ENCODE data around the gene L3HYPDH.

L3HYPDH gene

DNA sequence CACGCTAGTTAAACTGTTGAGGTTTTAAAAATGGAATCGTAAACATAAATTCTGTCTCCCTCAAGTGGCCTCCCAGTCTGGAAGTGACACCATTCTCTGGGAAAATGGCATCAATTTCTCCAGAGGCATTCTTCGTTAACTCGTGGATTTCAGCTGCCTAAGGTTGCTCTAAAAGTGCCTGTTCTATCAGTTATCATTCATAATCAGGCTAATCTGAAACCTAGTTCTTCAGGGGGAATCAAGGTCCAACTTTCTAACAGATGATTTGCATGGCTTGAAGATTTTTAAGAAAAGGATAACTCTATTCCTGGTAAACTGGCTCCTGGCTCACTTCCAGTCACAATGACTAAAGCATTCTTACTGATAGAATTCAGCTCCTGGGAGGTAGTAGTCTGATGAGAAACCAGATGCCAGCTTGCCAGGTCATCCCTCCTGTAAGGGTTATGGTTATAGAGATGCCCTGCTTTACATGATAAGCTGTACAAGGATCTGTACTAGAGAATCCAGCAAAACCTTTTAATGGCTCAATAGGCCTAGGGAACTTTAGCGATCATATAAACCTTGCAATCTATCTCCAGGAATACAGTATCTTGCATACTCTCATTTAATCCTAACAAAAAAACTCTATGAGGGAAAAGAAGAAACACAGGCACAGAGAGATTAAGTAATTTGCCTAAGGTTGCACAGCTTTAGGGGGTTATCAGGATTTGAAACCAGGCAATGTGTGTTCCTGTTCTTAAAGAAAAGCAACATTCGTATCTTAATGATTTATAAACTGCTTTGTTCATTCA lies 1.5 kb downstream of the L3HYPDH start:
- in situ Hi-C loops (cut with HindIII; ENCODE audit: low sequenced_read_pairs), result no loop called here
- H3K4me3 ChIP-seq (ENCODE audit: low read depth, low read length), result peak overlapping the region; percentile 88
- peak; percentile 88 for DNase-seq (ENCODE audit: low read depth, low spot score)
- TF ChIP-seq, protein P1, sequence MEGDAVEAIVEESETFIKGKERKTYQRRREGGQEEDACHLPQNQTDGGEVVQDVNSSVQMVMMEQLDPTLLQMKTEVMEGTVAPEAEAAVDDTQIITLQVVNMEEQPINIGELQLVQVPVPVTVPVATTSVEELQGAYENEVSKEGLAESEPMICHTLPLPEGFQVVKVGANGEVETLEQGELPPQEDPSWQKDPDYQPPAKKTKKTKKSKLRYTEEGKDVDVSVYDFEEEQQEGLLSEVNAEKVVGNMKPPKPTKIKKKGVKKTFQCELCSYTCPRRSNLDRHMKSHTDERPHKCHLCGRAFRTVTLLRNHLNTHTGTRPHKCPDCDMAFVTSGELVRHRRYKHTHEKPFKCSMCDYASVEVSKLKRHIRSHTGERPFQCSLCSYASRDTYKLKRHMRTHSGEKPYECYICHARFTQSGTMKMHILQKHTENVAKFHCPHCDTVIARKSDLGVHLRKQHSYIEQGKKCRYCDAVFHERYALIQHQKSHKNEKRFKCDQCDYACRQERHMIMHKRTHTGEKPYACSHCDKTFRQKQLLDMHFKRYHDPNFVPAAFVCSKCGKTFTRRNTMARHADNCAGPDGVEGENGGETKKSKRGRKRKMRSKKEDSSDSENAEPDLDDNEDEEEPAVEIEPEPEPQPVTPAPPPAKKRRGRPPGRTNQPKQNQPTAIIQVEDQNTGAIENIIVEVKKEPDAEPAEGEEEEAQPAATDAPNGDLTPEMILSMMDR (IDR thresholded peaks at IDR 0.05; ENCODE audit: low read depth, low read length), result no peak

DNA sequence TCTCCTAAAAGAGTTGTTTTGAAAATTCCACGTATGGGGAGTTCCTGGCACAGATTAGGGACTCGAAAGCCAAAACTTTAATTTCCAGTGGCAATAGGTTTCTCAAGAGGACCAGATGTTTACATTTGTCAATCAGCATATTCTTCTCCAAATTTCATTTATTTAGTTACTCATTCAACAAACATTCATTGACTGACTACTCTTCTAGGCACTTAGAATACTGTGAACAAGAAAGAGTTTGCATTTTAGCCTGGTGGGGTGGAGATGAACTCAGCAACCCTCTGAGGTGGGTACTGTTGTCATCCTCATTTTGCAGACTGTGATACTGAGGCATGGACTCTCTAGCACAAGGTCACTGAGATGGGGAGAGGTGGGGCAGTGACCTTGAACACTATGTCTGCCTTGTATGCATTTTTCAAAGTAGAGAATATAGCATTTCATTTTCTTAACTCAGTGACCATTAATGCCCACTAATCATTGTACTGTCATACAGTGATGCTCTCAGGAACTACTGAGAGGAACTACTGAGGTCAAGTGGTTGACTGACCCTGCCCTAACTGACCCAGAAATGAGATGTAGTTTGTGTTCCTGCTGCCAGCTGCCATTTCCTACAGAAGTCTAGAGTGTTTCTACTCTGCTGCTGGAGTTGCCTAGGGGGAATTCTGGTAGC lies 2.2 kb downstream of the L3HYPDH start:
- H3K4me3 ChIP-seq (ENCODE audit: low read depth, low read length), result peak overlapping the region; percentile 88
- DNase-seq (ENCODE audit: low read depth, low spot score), result peak; percentile 26
- TF ChIP-seq, protein P1 (IDR thresholded peaks at IDR 0.05; ENCODE audit: low read depth, low read length), result no peak
- in situ Hi-C loops (cut with HindIII; ENCODE audit: low sequenced_read_pairs), result no loop called here

DNA sequence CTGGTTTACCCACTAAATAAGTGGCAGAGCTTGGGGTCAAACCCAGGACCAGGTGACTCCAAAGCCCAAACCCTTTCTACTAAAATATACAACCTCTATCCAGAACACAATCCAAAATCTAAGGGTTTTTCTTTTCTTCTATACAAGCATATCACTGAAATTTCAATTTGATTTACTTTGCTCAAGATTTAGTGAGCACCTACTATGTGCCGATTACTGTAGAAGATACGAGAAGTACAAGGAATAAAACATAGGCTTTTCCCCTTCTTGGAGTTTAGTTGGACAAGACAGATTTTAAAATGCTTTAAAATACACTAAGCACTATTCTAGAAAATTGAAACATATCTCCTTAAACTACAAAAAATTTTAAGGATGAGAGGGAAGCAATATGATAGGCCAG lies 2.8 kb downstream of the L3HYPDH start:
- no peak for DNase-seq (ENCODE audit: low read depth, low spot score)
- no peak overlapping the region for H3K4me3 ChIP-seq (ENCODE audit: low read depth, low read length)
- in situ Hi-C loops (cut with HindIII; ENCODE audit: low sequenced_read_pairs), result no loop called here
- TF ChIP-seq, protein P1 (IDR thresholded peaks at IDR 0.05; ENCODE audit: low read depth, low read length), result no peak

DNA sequence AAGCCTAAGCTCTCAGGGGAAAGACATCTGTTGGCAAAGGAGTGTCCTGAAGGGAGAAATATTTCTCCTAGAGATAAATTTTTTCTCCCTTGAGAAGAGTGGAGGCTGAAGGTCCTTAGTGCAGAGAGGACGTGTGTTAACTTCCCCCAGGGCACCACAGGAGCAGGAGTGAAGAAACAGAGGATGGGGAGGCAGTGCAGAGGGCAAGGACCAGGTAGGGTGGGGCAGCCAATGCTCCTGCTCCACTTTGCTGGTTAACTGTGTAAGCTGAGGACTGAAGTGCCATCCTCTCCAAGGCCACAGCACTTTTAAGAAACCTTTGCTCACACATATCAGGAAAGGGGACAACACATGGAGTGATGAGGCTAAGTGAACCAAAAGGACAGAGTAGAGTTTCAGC lies 4.0 kb downstream of the L3HYPDH start:
- TF ChIP-seq, protein P1 (IDR thresholded peaks at IDR 0.05; ENCODE audit: low read depth, low read length), result no peak
- no peak for DNase-seq (ENCODE audit: low read depth, low spot score)
- H3K4me3 ChIP-seq (ENCODE audit: low read depth, low read length), result no peak overlapping the region
- in situ Hi-C loops (cut with HindIII; ENCODE audit: low sequenced_read_pairs), result no loop called here

DNA sequence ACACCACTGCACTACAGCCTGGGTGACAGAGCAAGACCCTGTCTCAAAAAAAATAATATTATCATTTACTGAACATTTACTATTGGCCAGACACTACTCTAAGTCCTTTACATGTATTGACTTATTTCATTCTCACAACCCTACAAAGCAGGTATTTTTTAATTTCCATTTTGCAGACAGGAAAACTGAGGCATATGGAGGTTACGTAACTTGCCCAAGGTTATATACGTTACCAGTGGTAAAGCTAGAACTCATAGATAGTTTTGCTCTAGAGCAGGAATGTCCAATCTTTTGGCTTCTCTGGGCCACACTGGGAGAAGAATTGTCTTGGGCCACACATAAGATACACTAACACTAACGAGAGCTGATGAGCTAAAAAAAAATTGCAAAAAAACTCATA lies 5.7 kb downstream of the L3HYPDH start:
- no peak for DNase-seq (ENCODE audit: low read depth, low spot score)
- in situ Hi-C loops (cut with HindIII; ENCODE audit: low sequenced_read_pairs), result no loop called here
- H3K4me3 ChIP-seq (ENCODE audit: low read depth, low read length), result no peak overlapping the region
- TF ChIP-seq, protein P1 (IDR thresholded peaks at IDR 0.05; ENCODE audit: low read depth, low read length), result no peak

DNA sequence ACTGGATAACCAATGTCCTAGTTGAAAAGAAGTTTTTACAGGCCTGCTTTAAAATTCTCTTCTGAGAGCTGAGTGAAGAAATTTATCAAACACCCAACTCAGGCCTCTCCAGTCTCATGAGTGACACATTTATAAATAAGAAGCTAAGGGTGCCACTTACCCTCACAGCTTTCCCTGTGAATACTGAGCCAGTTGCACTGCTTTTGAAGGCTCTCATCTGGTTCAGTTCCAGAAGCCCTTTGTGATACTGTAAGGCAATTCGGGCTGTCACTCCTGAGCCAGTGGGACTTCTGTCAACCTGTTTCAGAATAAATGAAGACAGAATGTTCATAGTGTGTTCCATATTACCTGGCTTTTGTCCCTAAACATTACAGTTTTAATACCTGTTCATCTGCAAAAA lies 8.5 kb downstream of the L3HYPDH start:
- DNase-seq (ENCODE audit: low read depth, low spot score), result no peak
- in situ Hi-C loops (cut with HindIII; ENCODE audit: low sequenced_read_pairs), result no loop called here
- TF ChIP-seq, protein P1 (IDR thresholded peaks at IDR 0.05; ENCODE audit: low read depth, low read length), result no peak
- H3K4me3 ChIP-seq (ENCODE audit: low read depth, low read length), result no peak overlapping the region
